ENCODE measurements around the gene SIAH2.

The SIAH2 gene

DNA sequence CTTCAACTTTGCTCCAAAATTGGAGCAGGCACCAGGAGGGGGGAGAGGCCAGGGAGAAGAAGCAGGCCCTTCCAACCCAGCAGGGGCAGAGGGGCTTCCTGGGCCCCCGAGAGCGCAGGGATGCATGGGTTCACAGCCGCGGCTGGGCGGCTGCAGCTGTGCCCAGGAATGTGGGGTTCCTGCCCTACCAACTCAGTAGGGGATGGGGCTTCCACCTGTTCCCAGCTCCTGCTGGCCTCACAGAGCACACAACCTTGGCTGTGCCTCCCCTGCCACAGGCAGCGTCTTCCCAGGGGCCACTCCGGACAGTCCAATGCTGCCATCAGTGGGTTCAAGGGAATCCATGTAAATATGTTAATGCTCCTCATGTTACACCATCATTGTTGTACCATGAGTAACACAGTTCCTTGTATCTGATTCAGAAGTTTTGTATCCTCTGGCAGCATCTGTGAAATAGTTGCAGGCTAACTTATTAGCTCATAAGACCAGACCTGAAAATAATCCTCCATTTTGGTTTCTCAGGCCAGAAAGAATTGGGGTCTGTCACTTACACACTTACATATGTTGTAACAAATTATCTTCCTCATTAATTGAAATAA is 12.1 kb upstream of the SIAH2 start:
- H3K4me1 ChIP-seq (ENCODE audit: control insufficient read depth, insufficient read depth, low read length), result no peaks in the 10 kb centered on the region
- no peak overlapping the region for H3K9ac ChIP-seq (ENCODE audit: low read length in 2 of 2)
- H3K27me3 ChIP-seq (ENCODE audit: control insufficient read depth in 1 of 2, insufficient read depth in 2 of 2, low read length in 2 of 2), result peaks cover 0 to 2% of the 10 kb centered on the region in 2 donors
- no peaks in the 10 kb centered on the region for H3K9me3 ChIP-seq (ENCODE audit: control insufficient read depth in 2 of 2, low read length in 2 of 2)
- H3K27ac ChIP-seq (ENCODE audit: low read length), result no peak overlapping the region
- H3K4me3 ChIP-seq (ENCODE audit: low read length in 2 of 2), result no peak overlapping the region
- no peaks in the 10 kb centered on the region for H3K36me3 ChIP-seq (ENCODE audit: control insufficient read depth in 2 of 2, insufficient read depth in 2 of 2, low read length in 2 of 2)

DNA sequence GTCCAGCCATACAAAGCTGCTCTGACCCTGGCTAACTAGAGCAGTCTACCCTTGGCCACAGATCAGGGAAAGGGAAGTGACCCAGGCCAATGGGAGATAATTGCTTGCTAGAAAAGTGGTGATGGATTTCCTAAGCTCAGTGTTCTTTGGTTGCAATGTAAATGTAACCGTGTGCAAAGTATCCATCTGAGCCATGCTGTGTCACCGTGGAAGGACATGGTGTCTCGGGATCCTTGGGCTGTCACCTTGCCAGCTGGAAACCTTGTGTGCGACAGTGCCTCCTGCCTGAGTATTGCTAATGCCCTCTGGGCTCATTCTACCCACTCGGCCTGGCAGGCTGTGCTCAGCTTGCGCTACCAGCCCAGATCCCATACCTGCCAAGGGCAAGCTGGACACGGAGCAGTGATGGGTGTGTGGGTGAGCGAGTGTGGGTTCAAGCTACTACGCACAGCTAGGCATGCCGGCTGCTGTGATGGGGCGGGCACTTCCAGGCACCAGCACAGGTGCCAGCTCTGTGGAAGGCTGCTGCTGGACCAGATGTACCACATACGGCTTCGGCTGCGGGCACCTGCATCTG is 10.7 kb upstream of the SIAH2 start:
- Histone ChIP-seq H3K4me3 (ENCODE audit: low read length in 2 of 2) (no peak overlapping the region), H3K9me3 (ENCODE audit: control insufficient read depth in 2 of 2, low read length in 2 of 2) (no peaks in the 10 kb centered on the region), H3K4me1 (ENCODE audit: control insufficient read depth, insufficient read depth, low read length) (no peaks in the 10 kb centered on the region), H3K9ac (ENCODE audit: low read length in 2 of 2) (no peak overlapping the region), H3K36me3 (ENCODE audit: control insufficient read depth in 2 of 2, insufficient read depth in 2 of 2, low read length in 2 of 2) (no peaks in the 10 kb centered on the region), H3K27me3 (ENCODE audit: control insufficient read depth in 1 of 2, insufficient read depth in 2 of 2, low read length in 2 of 2) (no peaks in the 10 kb centered on the region), H3K27ac (ENCODE audit: low read length) (no peak overlapping the region)

DNA sequence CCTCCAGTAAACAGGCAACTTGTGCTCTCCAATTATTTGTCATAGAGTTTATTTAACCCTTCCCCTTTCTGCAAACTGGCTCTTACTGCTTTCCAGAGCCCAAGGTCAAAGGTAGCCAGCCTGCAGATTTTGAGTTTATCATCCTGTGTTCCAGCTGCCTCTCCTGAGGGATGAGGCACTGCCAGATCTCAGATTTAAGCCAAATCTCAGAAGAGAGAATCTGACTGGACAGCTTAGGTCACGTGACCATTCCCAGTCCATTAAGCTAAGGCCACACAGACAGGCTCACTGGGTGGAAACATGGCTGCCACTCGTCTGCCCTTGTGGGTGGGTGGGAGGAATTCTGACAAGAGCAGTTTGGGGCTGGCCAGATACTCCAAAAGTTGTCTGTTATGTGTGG is 8.6 kb upstream of the SIAH2 start:
- Histone ChIP-seq H3K4me1 (ENCODE audit: control insufficient read depth, insufficient read depth, low read length) (no peaks in the 10 kb centered on the region), H3K27ac (ENCODE audit: low read length) (no peak overlapping the region), H3K27me3 (ENCODE audit: control insufficient read depth in 1 of 2, insufficient read depth in 2 of 2, low read length in 2 of 2) (no peaks in the 10 kb centered on the region), H3K9me3 (ENCODE audit: control insufficient read depth in 2 of 2, low read length in 2 of 2) (no peaks in the 10 kb centered on the region), H3K9ac (ENCODE audit: low read length in 2 of 2) (no peak overlapping the region), H3K4me3 (ENCODE audit: low read length in 2 of 2) (no peak overlapping the region), H3K36me3 (ENCODE audit: control insufficient read depth in 2 of 2, insufficient read depth in 2 of 2, low read length in 2 of 2) (no peaks in the 10 kb centered on the region)

DNA sequence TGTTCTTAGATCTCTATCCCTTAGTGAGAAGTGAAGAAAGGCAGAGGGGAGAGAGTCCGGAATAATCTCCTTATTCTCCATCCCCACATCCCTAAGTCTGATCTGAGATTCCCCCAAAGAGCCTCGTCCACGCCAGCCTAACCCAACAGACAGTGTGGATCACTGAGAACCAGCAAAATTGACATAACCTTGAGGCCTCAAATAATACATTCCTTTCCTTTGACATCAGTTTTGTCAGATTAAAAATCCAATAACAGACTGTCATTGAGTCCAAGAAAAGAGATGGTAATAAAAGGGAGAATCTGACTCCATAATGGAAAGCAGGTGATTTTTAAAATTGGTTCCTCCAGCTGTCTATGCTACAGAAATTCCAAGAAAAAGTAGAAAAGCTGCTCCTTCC is 7.7 kb upstream of the SIAH2 start:
- Histone ChIP-seq H3K9ac (ENCODE audit: low read length in 2 of 2) (no peak overlapping the region), H3K27me3 (ENCODE audit: control insufficient read depth in 1 of 2, insufficient read depth in 2 of 2, low read length in 2 of 2) (no peaks in the 10 kb centered on the region)

DNA sequence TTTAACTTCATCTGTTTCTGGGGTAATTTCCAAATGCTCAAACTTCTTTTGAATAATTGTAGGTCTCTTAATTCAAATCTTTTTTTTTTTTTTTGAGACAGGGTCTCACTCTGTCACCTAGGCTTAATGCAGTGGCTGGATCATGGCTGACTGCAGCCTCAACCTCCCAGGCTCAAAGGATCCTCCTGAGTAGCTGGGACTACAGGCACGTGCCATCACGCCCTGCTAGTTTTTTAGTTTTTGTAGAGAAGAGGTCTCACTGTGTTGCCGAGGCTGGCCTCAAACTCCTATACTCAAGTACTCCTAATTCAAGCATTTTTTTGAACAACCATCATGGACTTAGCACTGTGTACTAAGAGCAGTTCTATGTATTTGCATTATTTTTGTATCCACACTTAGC is 3.8 kb upstream of the SIAH2 start:
- no peak overlapping the region for H3K27ac ChIP-seq (ENCODE audit: low read length)

More for the DNA sequence above, 7.7 kb upstream of the SIAH2 start:
- Histone ChIP-seq H3K4me3 (ENCODE audit: low read length in 2 of 2) (no peak overlapping the region), H3K27ac (ENCODE audit: low read length) (no peak overlapping the region), H3K9me3 (ENCODE audit: control insufficient read depth in 2 of 2, low read length in 2 of 2) (no peaks in the 10 kb centered on the region), H3K4me1 (ENCODE audit: control insufficient read depth, insufficient read depth, low read length) (no peaks in the 10 kb centered on the region), H3K36me3 (ENCODE audit: control insufficient read depth in 2 of 2, insufficient read depth in 2 of 2, low read length in 2 of 2) (no peaks in the 10 kb centered on the region)

DNA sequence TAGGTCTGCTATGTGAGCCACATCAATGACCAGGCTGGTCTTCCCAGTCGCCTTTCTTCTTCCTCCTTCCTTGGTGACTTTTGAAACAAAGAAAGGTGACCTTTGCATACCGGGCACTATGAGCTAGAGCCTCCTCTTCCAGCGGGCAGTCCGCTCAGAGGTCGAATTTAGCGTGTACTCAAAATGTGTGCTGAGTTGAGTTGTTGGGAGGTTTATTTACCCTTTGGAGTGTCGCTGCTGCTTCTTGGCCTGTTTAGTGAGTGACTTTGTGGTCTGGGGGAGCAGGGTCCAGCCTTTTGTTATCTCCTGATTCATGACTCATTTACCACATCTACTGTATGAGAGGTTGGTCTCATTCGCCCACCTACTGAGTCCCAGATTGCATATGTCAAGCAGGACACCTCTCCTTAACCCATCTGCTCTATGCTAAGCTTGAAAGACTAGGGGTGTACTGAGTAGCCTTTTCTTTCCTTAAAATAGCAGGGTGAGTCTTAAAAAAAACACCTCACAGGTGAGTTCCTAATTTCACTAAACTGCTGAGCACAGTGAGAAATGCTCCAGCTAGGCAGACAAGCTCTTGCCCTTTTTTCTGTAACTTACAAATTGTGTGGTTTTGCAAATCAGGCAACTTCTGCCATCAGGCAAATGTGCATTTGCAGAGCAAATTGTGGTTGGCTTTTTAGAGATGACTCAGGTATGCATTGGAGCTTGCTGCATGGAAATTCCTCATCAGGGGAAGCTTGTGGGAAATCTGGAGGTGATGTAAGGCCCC is 3.2 kb upstream of the SIAH2 start:
- H3K27me3 ChIP-seq (ENCODE audit: control insufficient read depth in 1 of 2, insufficient read depth in 2 of 2, low read length in 2 of 2), result no peaks in the 10 kb centered on the region
- H3K9ac ChIP-seq (ENCODE audit: low read length in 2 of 2), result no peak overlapping the region
- H3K9me3 ChIP-seq (ENCODE audit: control insufficient read depth in 2 of 2, low read length in 2 of 2), result no peaks in the 10 kb centered on the region
- no peak overlapping the region for H3K27ac ChIP-seq (ENCODE audit: low read length)
- no peak overlapping the region for H3K4me3 ChIP-seq (ENCODE audit: low read length in 2 of 2)
- H3K36me3 ChIP-seq (ENCODE audit: control insufficient read depth in 2 of 2, insufficient read depth in 2 of 2, low read length in 2 of 2), result no peaks in the 10 kb centered on the region
- H3K4me1 ChIP-seq (ENCODE audit: control insufficient read depth, insufficient read depth, low read length), result peaks cover 3% of the 10 kb centered on the region

More for the DNA sequence above, 3.8 kb upstream of the SIAH2 start:
- Histone ChIP-seq H3K4me3 (ENCODE audit: low read length in 2 of 2) (no peak overlapping the region), H3K9ac (ENCODE audit: low read length in 2 of 2) (no peak overlapping the region), H3K9me3 (ENCODE audit: control insufficient read depth in 2 of 2, low read length in 2 of 2) (no peaks in the 10 kb centered on the region), H3K27me3 (ENCODE audit: control insufficient read depth in 1 of 2, insufficient read depth in 2 of 2, low read length in 2 of 2) (no peaks in the 10 kb centered on the region), H3K36me3 (ENCODE audit: control insufficient read depth in 2 of 2, insufficient read depth in 2 of 2, low read length in 2 of 2) (no peaks in the 10 kb centered on the region), H3K4me1 (ENCODE audit: control insufficient read depth, insufficient read depth, low read length) (peaks cover 3% of the 10 kb centered on the region)

DNA sequence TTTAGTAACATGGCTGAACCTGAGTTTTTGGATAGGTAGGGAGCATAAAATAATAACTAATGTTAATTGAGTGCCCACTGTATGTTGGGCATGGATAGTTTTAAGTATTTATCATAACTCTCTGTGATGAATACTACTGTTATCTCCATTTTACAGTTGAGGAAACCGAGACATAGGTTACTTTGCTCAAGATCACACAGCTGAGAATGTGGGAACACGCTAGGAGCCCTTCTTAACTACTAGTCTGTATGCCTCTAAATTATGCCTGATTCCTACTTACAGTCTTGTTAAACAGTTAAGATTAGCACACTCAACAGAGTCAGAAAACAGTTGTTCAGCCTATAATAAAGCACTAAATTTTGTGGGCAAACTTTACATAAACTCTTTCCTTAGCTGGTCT is 2.0 kb upstream of the SIAH2 start:
- Histone ChIP-seq H3K4me1 (ENCODE audit: control insufficient read depth, insufficient read depth, low read length) (peaks cover 8% of the 10 kb centered on the region), H3K4me3 (ENCODE audit: low read length in 2 of 2) (no peak overlapping the region)

DNA sequence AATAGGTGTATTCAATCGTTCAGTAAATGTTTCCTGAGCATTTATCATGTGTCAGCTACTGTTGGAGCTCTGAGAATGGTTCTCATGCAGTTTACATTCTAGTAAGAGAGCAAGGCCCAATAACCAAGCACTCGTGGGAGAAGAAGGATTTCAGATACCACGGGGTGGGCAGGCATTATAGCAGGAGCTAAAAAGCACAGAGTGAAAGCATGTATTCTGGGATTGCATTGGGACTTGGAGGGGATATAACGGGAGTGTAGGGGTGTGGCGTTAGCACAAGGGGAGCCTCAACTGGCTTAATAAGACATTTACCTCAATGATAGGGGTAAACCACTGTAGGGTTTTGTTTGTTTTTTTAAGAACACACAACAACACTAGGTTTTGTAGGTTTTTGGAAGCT is 1.6 kb upstream of the SIAH2 start:
- Histone ChIP-seq H3K9me3 (ENCODE audit: control insufficient read depth in 2 of 2, low read length in 2 of 2) (no peaks in the 10 kb centered on the region), H3K4me1 (ENCODE audit: control insufficient read depth, insufficient read depth, low read length) (peaks cover 11% of the 10 kb centered on the region), H3K27me3 (ENCODE audit: control insufficient read depth in 1 of 2, insufficient read depth in 2 of 2, low read length in 2 of 2) (no peaks in the 10 kb centered on the region), H3K27ac (ENCODE audit: low read length) (peak overlapping the region; percentile 96), H3K9ac (ENCODE audit: low read length in 2 of 2) (peak overlapping the region in 1 of 2 donors; percentile 23), H3K36me3 (ENCODE audit: control insufficient read depth in 2 of 2, insufficient read depth in 2 of 2, low read length in 2 of 2) (no peaks in the 10 kb centered on the region), H3K4me3 (ENCODE audit: low read length in 2 of 2) (peak overlapping the region in 1 of 2 donors; percentile 94)

More for the DNA sequence above, 2.0 kb upstream of the SIAH2 start:
- Histone ChIP-seq H3K27me3 (ENCODE audit: control insufficient read depth in 1 of 2, insufficient read depth in 2 of 2, low read length in 2 of 2) (no peaks in the 10 kb centered on the region), H3K27ac (ENCODE audit: low read length) (no peak overlapping the region), H3K9me3 (ENCODE audit: control insufficient read depth in 2 of 2, low read length in 2 of 2) (no peaks in the 10 kb centered on the region), H3K9ac (ENCODE audit: low read length in 2 of 2) (no peak overlapping the region), H3K36me3 (ENCODE audit: control insufficient read depth in 2 of 2, insufficient read depth in 2 of 2, low read length in 2 of 2) (no peaks in the 10 kb centered on the region)

DNA sequence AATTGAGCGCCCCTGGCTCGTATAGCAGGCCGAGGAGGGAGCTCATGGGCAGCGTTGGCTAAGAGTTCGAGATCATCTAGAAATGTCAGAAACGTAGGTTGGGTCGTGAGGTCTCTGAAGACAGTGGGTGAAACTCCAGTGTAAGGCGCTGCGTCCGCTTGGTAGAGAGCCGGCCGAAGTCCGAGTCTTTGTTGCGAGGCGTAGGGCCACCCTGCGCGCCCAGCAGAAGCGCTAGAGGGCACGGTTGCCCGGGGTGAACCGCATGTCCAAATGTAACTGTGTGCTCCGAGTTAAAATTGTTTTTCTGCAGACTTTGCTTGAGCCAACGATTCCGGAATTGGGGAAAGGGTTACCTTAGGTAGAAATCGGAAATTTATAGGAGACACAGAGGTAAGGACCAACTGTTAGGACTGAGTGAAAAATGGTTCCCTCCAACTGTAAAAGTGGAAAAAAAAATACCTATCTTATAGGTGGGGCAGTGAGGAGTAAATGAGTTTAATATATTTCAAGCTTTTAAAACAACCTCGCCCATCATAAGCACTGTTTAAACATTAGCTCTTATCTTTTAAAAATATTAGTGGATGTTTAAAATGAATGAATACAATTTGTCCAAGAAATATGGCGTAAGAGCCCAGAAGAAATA is 993 bp upstream of the SIAH2 start:
- H3K36me3 ChIP-seq (ENCODE audit: control insufficient read depth in 2 of 2, insufficient read depth in 2 of 2, low read length in 2 of 2), result no peaks in the 10 kb centered on the region
- H3K27me3 ChIP-seq (ENCODE audit: control insufficient read depth in 1 of 2, insufficient read depth in 2 of 2, low read length in 2 of 2), result no peaks in the 10 kb centered on the region
- H3K4me1 ChIP-seq (ENCODE audit: control insufficient read depth, insufficient read depth, low read length), result peaks cover 11% of the 10 kb centered on the region
- peak overlapping the region; percentile 96 for H3K27ac ChIP-seq (ENCODE audit: low read length)
- peak overlapping the region; percentile 63 to 94 for H3K4me3 ChIP-seq (ENCODE audit: low read length in 2 of 2)
- peak overlapping the region; percentile 68 to 94 for H3K9ac ChIP-seq (ENCODE audit: low read length in 2 of 2)
- H3K9me3 ChIP-seq (ENCODE audit: control insufficient read depth in 2 of 2, low read length in 2 of 2), result no peaks in the 10 kb centered on the region

DNA sequence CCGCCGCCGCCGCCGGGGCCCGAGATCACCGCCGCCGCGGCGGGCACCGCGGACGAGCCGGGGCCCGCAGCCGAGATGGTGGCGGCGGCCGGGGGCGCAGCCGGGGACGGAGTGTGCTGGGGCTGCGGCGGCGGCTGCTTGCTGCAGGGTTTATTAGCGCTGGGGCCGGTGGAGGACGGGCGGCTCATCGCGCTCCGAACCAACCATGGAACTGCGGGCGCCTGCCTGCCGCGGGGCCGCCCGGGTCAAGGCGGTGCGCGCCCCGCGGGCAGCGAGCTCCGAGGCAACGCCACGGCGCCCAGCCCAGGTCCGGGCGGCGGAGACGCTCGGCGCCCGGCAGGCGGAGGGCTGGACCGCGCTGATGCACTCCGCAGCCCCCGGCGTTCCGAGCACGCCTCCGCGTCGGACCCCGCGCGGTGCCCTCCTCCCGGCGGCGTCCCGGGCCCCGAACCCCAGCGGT is 277 bp downstream of the SIAH2 start:
- no peaks in the 10 kb centered on the region for H3K27me3 ChIP-seq (ENCODE audit: control insufficient read depth in 1 of 2, insufficient read depth in 2 of 2, low read length in 2 of 2)
- H3K9ac ChIP-seq (ENCODE audit: low read length in 2 of 2), result peak overlapping the region; percentile 68 to 89
- no peaks in the 10 kb centered on the region for H3K36me3 ChIP-seq (ENCODE audit: control insufficient read depth in 2 of 2, insufficient read depth in 2 of 2, low read length in 2 of 2)
- H3K4me1 ChIP-seq (ENCODE audit: control insufficient read depth, insufficient read depth, low read length), result peaks cover 11% of the 10 kb centered on the region
- H3K9me3 ChIP-seq (ENCODE audit: control insufficient read depth in 2 of 2, low read length in 2 of 2), result no peaks in the 10 kb centered on the region
- peak overlapping the region; percentile 96 for H3K27ac ChIP-seq (ENCODE audit: low read length)
- H3K4me3 ChIP-seq (ENCODE audit: low read length in 2 of 2), result peak overlapping the region; percentile 82 to 94
